Neuronal stem cell (in vitro differentiated cells): ENCODE results near the gene TMEM223.

ENCODE experiments used
- DNase-seq: peaks from one replicate; pipeline ENCODE4 v3.0.0-alpha.2; 2013; ENCODE audit warnings: low spot score
- H2AFZ ChIP-seq: one replicate; pipeline ENCODE4 v1.6.1; 2013; ENCODE audit warnings: mild to moderate bottlenecking, low read length, inconsistent platforms
- H2AK5ac ChIP-seq: 2 replicates; pipeline ENCODE4 v1.6.1; 2013; ENCODE audit warnings: low read depth, mild to moderate bottlenecking, inconsistent platforms, low read length, moderate library complexity, mixed read lengths
- H2BK120ac ChIP-seq: 2 replicates; pipeline ENCODE4 v1.6.1; 2013; ENCODE audit warnings: low read depth, mild to moderate bottlenecking, inconsistent platforms, low read length, moderate library complexity, mixed read lengths
- H2BK12ac ChIP-seq: one replicate; pipeline ENCODE4 v1.6.1; 2013; ENCODE audit warnings: low read length, inconsistent platforms
- H2BK15ac ChIP-seq: 2 replicates; pipeline ENCODE4 v1.6.1; 2013; ENCODE audit warnings: mild to moderate bottlenecking, low read length, inconsistent platforms, mixed read lengths
- H2BK5ac ChIP-seq: one replicate; pipeline ENCODE4 v1.6.1; 2013; ENCODE audit warnings: inconsistent platforms, mild to moderate bottlenecking, low read length, moderate library complexity
- H3K14ac ChIP-seq: one replicate; pipeline ENCODE4 v1.6.1; 2013; ENCODE audit warnings: low read length, inconsistent platforms
- H3K18ac ChIP-seq: 2 replicates; pipeline ENCODE4 v1.6.1; 2013; ENCODE audit warnings: low read length, inconsistent platforms
- H3K23ac ChIP-seq: 2 replicates; pipeline ENCODE4 v1.6.1; 2013; ENCODE audit warnings: low read depth, mild to moderate bottlenecking, mixed read lengths, low read length, inconsistent platforms; ENCODE audit not compliant: poor library complexity
- H3K27ac ChIP-seq: replicated peaks from 3 replicates; pipeline ENCODE4 v1.5.1; 2013; ENCODE audit warnings: low read length, inconsistent platforms
- H3K27me3 ChIP-seq, 3 experiments: 2 replicates each; pipeline ENCODE4 v1.6.1; 2013; ENCODE audit warnings: low read length in 3 of 3, mild to moderate bottlenecking in 2 of 3, inconsistent platforms in 1 of 3, low read depth in 1 of 3, mixed read lengths in 1 of 3, moderate library complexity in 1 of 3; ENCODE audit not compliant: control insufficient read depth in 3 of 3, insufficient read depth in 3 of 3
- H3K36me3 ChIP-seq, 2 donors: replicated peaks in 1 of 2; 2 replicates each; pipeline ENCODE4 v1.6.1; 2013; ENCODE audit warnings: low read length in 2 of 2; ENCODE audit not compliant: control insufficient read depth in 2 of 2, insufficient read depth in 2 of 2
- H3K4ac ChIP-seq: 2 replicates; pipeline ENCODE4 v1.6.1; 2013; ENCODE audit warnings: inconsistent platforms, mild to moderate bottlenecking, low read length, moderate library complexity
- H3K4me1 ChIP-seq, 2 donors: 1 replicate in 1 of 2; 2 replicates in 1 of 2; pipeline ENCODE4 v1.6.1; 2013; ENCODE audit warnings: low read length in 2 of 2, low read depth in 1 of 2; ENCODE audit not compliant: control insufficient read depth in 2 of 2, insufficient read depth in 1 of 2
- H3K4me2 ChIP-seq: one replicate; pipeline ENCODE4 v1.6.1; 2013; ENCODE audit warnings: mild to moderate bottlenecking, low read length, inconsistent platforms; ENCODE audit not compliant: insufficient read depth, poor library complexity, severe bottlenecking
- H3K4me3 ChIP-seq, 2 donors: 2 replicates each; pipeline ENCODE4 v1.5.1; 2013; ENCODE audit warnings: low read length in 2 of 2, mild to moderate bottlenecking in 2 of 2, inconsistent platforms in 1 of 2, moderate library complexity in 1 of 2
- H3K79me1 ChIP-seq: one replicate; pipeline ENCODE4 v1.6.1; 2013; ENCODE audit warnings: low read depth, mild to moderate bottlenecking, inconsistent platforms, low read length, moderate library complexity
- H3K9ac ChIP-seq: one replicate; pipeline ENCODE4 v1.6.1; 2013; ENCODE audit warnings: mild to moderate bottlenecking, low read depth, low read length, inconsistent platforms; ENCODE audit not compliant: poor library complexity
- H3K9me3 ChIP-seq, 2 donors: replicated peaks in 1 of 2; 2 replicates each; pipeline versions ENCODE3 to v1.6.1; 2013; ENCODE audit warnings: low read length in 2 of 2, mild to moderate bottlenecking in 2 of 2, inconsistent platforms in 1 of 2, low read depth in 1 of 2, mixed read lengths in 1 of 2, moderate library complexity in 1 of 2; ENCODE audit not compliant: control insufficient read depth in 2 of 2, insufficient read depth in 1 of 2
- H4K8ac ChIP-seq: one replicate; pipeline ENCODE4 v1.6.1; 2013; ENCODE audit warnings: low read depth, mild to moderate bottlenecking, inconsistent platforms, low read length, moderate library complexity
- H4K91ac ChIP-seq: one replicate; pipeline ENCODE4 v1.6.1; 2013; ENCODE audit warnings: low read length, low read depth, mild to moderate bottlenecking, inconsistent platforms; ENCODE audit not compliant: poor library complexity
- WGBS, 2 donors: extraction: QIAGEN DNeasy Blood & Tissue Kit; methylation state at CpG; one replicate each; pipeline ENCODE4 v1.1.7; 2013; ENCODE audit warnings: missing lambda C conversion rate in 2 of 2, mixed read lengths in 1 of 2; ENCODE audit not compliant: insufficient read length in 2 of 2, insufficient replicate concordance in 1 of 2; ENCODE audit errors: extremely low coverage in 2 of 2; 5-methylcytosine and 5-hydroxymethylcytosine counted together

The TMEM223 gene

GRCh38 chr11:62805961-62806441, 14.2 kb upstream of the TMEM223 start:
- no peaks in the 10 kb centered on the region for H3K79me1 ChIP-seq
- H3K18ac ChIP-seq = no peak overlapping the region
- no peak overlapping the region for H3K9ac ChIP-seq
- H2BK5ac ChIP-seq = no peak overlapping the region
- no peak overlapping the region for H2BK12ac ChIP-seq
- peak overlapping the region; percentile 94 for H2AFZ ChIP-seq
- H3K14ac ChIP-seq = no peak overlapping the region
- H3K4me2 ChIP-seq = peak overlapping the region; percentile 90
- no peak overlapping the region for H2AK5ac ChIP-seq
- DNase-seq = no peak
- H4K8ac ChIP-seq = no peak overlapping the region
- H3K36me3 ChIP-seq = peaks cover 18 to 39% of the 10 kb centered on the region in 2 donors
- H3K4me1 ChIP-seq = peaks cover 12 to 13% of the 10 kb centered on the region in 2 donors
- no peak overlapping the region for H4K91ac ChIP-seq
- no peak overlapping the region for H3K23ac ChIP-seq
- no peak overlapping the region for H2BK15ac ChIP-seq
- peak overlapping the region; percentile 83 to 94 for H3K4me3 ChIP-seq
- H3K27ac ChIP-seq = peak overlapping the region; percentile 6
- no peaks in the 10 kb centered on the region for H3K9me3 ChIP-seq
- no peaks in the 10 kb centered on the region for H3K27me3 ChIP-seq
- WGBS, 2 donors = no CpG with 5 or more reads among the region's 12 CpGs
- no peak overlapping the region for H3K4ac ChIP-seq
- no peak overlapping the region for H2BK120ac ChIP-seq

- WGBS, 2 donors = no CpG with 5 or more reads among the region's 77 CpGs
- peak within 1 kb of the TSS; percentile 97 for H3K9ac ChIP-seq
- peaks cover 22 to 46% of the 10 kb centered on the region in 2 donors for H3K36me3 ChIP-seq
- H4K91ac ChIP-seq = no peak within 1 kb of the TSS
- H3K23ac ChIP-seq = peak within 1 kb of the TSS; percentile 100
- H3K79me1 ChIP-seq = no peaks in the 10 kb centered on the region
- no peak within 1 kb of the TSS for H2BK5ac ChIP-seq
- peak within 1 kb of the TSS; percentile 91 for H3K14ac ChIP-seq
- H3K4me1 ChIP-seq = peaks cover 12 to 13% of the 10 kb centered on the region in 2 donors
- H2BK15ac ChIP-seq = no peak within 1 kb of the TSS
- H3K18ac ChIP-seq = peak within 1 kb of the TSS; percentile 93
- peak within 1 kb of the TSS; percentile 94 to 97 for H3K4me3 ChIP-seq
- no peak within 1 kb of the TSS for H2BK120ac ChIP-seq
- no peak within 1 kb of the TSS for H2BK12ac ChIP-seq
- peak within 1 kb of the TSS; percentile 83 for H3K27ac ChIP-seq
- no peak within 1 kb of the TSS for H4K8ac ChIP-seq
- peak; percentile 96 for DNase-seq
- H3K9me3 ChIP-seq = no peaks in the 10 kb centered on the region
- peak within 1 kb of the TSS; percentile 90 for H3K4me2 ChIP-seq
- peak within 1 kb of the TSS; percentile 94 for H2AFZ ChIP-seq
- no peaks in the 10 kb centered on the region for H3K27me3 ChIP-seq
- H2AK5ac ChIP-seq = peak within 1 kb of the TSS; percentile 40
- H3K4ac ChIP-seq = no peak within 1 kb of the TSS
These were observed 13.5 kb upstream of the TMEM223 start, which contains the start of gene NXF1 for GRCh38 chr11:62805076-62805892. TSS of gene NXF1 (minus strand) at chr11:62805440. CDS start at chr11:62805356, 84 bp downstream.

GRCh38 chr11:62804310-62805075, 12.7 kb upstream of the TMEM223 start:
- peaks cover 30 to 54% of the 10 kb centered on the region in 2 donors for H3K36me3 ChIP-seq
- WGBS, 2 donors = no CpG with 5 or more reads among the region's 14 CpGs

GRCh38 chr11:62801071-62801470, 9.3 kb upstream of the TMEM223 start:
- H2BK12ac ChIP-seq = no peak overlapping the region
- no peak overlapping the region for H3K23ac ChIP-seq
- peaks cover 6 to 8% of the 10 kb centered on the region in 2 donors for H3K4me1 ChIP-seq
- H3K27me3 ChIP-seq = no peaks in the 10 kb centered on the region
- no CpG with 5 or more reads among the region's 4 CpGs for WGBS, 2 donors
- peaks cover 44 to 79% of the 10 kb centered on the region in 2 donors for H3K36me3 ChIP-seq
- no peak overlapping the region for H2BK15ac ChIP-seq
- no peak overlapping the region for H3K14ac ChIP-seq
- H3K4me3 ChIP-seq = no peak overlapping the region
- no peak overlapping the region for H4K8ac ChIP-seq
- no peaks in the 10 kb centered on the region for H3K9me3 ChIP-seq
- no peak overlapping the region for H3K18ac ChIP-seq
- H2AK5ac ChIP-seq = no peak overlapping the region
- H4K91ac ChIP-seq = no peak overlapping the region
- no peak overlapping the region for H2AFZ ChIP-seq
- H3K4me2 ChIP-seq = no peak overlapping the region
- no peak overlapping the region for H3K27ac ChIP-seq
- H3K79me1 ChIP-seq = no peaks in the 10 kb centered on the region
- no peak overlapping the region for H2BK120ac ChIP-seq
- DNase-seq = no peak
- no peak overlapping the region for H2BK5ac ChIP-seq
- no peak overlapping the region for H3K9ac ChIP-seq
- H3K4ac ChIP-seq = no peak overlapping the region

More at GRCh38 chr11:62804310-62805075, 12.7 kb upstream of the TMEM223 start:
- peak overlapping the region; percentile 94 for H2AFZ ChIP-seq
- H3K79me1 ChIP-seq = no peaks in the 10 kb centered on the region
- no peak overlapping the region for H3K23ac ChIP-seq
- DNase-seq = no peak
- peak overlapping the region; percentile 93 for H3K18ac ChIP-seq
- H3K4me3 ChIP-seq = peak overlapping the region; percentile 94 to 97
- H3K27me3 ChIP-seq = no peaks in the 10 kb centered on the region
- H2AK5ac ChIP-seq = peak overlapping the region; percentile 40
- H2BK15ac ChIP-seq = no peak overlapping the region
- no peak overlapping the region for H4K91ac ChIP-seq
- peak overlapping the region; percentile 97 for H3K9ac ChIP-seq
- H3K4me2 ChIP-seq = peak overlapping the region; percentile 75
- H2BK120ac ChIP-seq = no peak overlapping the region
- no peak overlapping the region for H3K4ac ChIP-seq
- H3K14ac ChIP-seq = no peak overlapping the region
- no peak overlapping the region for H4K8ac ChIP-seq
- no peak overlapping the region for H2BK12ac ChIP-seq
- H3K4me1 ChIP-seq = peaks cover 12 to 13% of the 10 kb centered on the region in 2 donors
- H3K9me3 ChIP-seq = no peaks in the 10 kb centered on the region
- H2BK5ac ChIP-seq = no peak overlapping the region
- H3K27ac ChIP-seq = no peak overlapping the region
